ENCODE measurements around the gene CD226. TPM values are rescaled to one million over a fixed set of nuclear protein-coding genes. Genes with fewer than 3 reads are reported as not detected.

The CD226 gene
- total RNA-seq, 1 donor from 2014 or later, result 5.8 TPM

GRCh38 chr18:69889009-69889408, 58.7 kb downstream of the CD226 start:
- TF ChIP-seq CTCF (IDR thresholded peaks at IDR 0.05), result no peak
- intact Hi-C loops (cut with DNase I), result no loop called here
- Histone ChIP-seq H3K4me1 (no peaks in the 10 kb centered on the region), H3K36me3 (no peaks in the 10 kb centered on the region), H3K9me3 (no peaks in the 10 kb centered on the region), H3K27ac (no peak overlapping the region), H3K4me3 (no peak overlapping the region), H3K27me3 (no peaks in the 10 kb centered on the region)
- no peak for DNase-seq
- no peak for ATAC-seq

GRCh38 chr18:69887256-69887655, 60.4 kb downstream of the CD226 start:
- intact Hi-C loops (cut with DNase I), result no loop called here
- no peaks in the 10 kb centered on the region for H3K4me1 ChIP-seq
- no peaks in the 10 kb centered on the region for H3K27me3 ChIP-seq
- ATAC-seq (no peak), DNase-seq (no peak)
- no peaks in the 10 kb centered on the region for H3K9me3 ChIP-seq
- H3K36me3 ChIP-seq, result no peaks in the 10 kb centered on the region
- no peak overlapping the region for H3K4me3 ChIP-seq
- no peak for TF ChIP-seq CTCF (IDR thresholded peaks at IDR 0.05)
- no peak overlapping the region for H3K27ac ChIP-seq

GRCh38 chr18:69885841-69886531, 61.7 kb downstream of the CD226 start:
- H3K9me3 ChIP-seq, result no peaks in the 10 kb centered on the region
- H3K4me3 ChIP-seq, result no peak overlapping the region
- no peaks in the 10 kb centered on the region for H3K27me3 ChIP-seq
- no peak overlapping the region for H3K27ac ChIP-seq
- ATAC-seq (no peak), DNase-seq (no peak)
- no peaks in the 10 kb centered on the region for H3K36me3 ChIP-seq
- no peaks in the 10 kb centered on the region for H3K4me1 ChIP-seq
- no peak for TF ChIP-seq CTCF (IDR thresholded peaks at IDR 0.05)
- intact Hi-C loops (cut with DNase I), result no loop called here

- Histone ChIP-seq H3K27ac (no peak overlapping the region), H3K9me3 (no peaks in the 10 kb centered on the region), H3K36me3 (no peaks in the 10 kb centered on the region), H3K4me3 (no peak overlapping the region), H3K27me3 (no peaks in the 10 kb centered on the region), H3K4me1 (no peaks in the 10 kb centered on the region)
- no peak for ATAC-seq
- DNase-seq, result no peak
- no peak for TF ChIP-seq CTCF (IDR thresholded peaks at IDR 0.05)
- intact Hi-C loops (cut with DNase I), result no loop called here
Measured at GRCh38 chr18:69885355-69885754, 62.3 kb downstream of the CD226 start.

- TF ChIP-seq CTCF (IDR thresholded peaks at IDR 0.05), result no peak
- H3K4me1 ChIP-seq, result no peaks in the 10 kb centered on the region
- no peak overlapping the region for H3K27ac ChIP-seq
- ATAC-seq (no peak), DNase-seq (no peak)
- no peaks in the 10 kb centered on the region for H3K36me3 ChIP-seq
- no peaks in the 10 kb centered on the region for H3K27me3 ChIP-seq
- intact Hi-C loops (cut with DNase I), result no loop called here
- H3K9me3 ChIP-seq, result no peaks in the 10 kb centered on the region
- no peak overlapping the region for H3K4me3 ChIP-seq
Measured at GRCh38 chr18:69883781-69884180, 63.9 kb downstream of the CD226 start.

Data from upper lobe of right lung (tissue), 1 donor.